ENCODE measurements around the gene A2ML1. TPM values are rescaled to one million over a fixed set of nuclear protein-coding genes. Genes with fewer than 3 reads are reported as not detected.

Gene A2ML1
- total RNA-seq, 1 donor from 2014 or later, result not detected

- no peak for DNase-seq
- intact Hi-C loops (cut with micrococcal nuclease), result no loop called here
- no peak for ATAC-seq
Observed at GRCh38 chr12:8922544-8922943, 100.1 kb downstream of the A2ML1 start.

Other genes starting within 250 kb of the A2ML1 start
- not detected for gene AICDA, start 209.8 kb upstream of the A2ML1 start, total RNA-seq
- 29.1 TPM for gene MFAP5, start 159.8 kb upstream of the A2ML1 start, total RNA-seq
- 9.7 TPM for gene RIMKLB, start 124.6 kb upstream of the A2ML1 start, total RNA-seq
- gene PHC1, start 91.9 kb downstream of the A2ML1 start, total RNA-seq, result 24.7 TPM
- gene M6PR, start 127.0 kb downstream of the A2ML1 start, total RNA-seq, result 87.5 TPM
- 5.6 TPM for gene KLRG1, start 166.9 kb downstream of the A2ML1 start, total RNA-seq

All from left ventricle myocardium superior (tissue), 1 donor.